GM12878 (cell line): ENCODE measurements around the gene CFAP61. TPM values are rescaled to one million over a fixed set of nuclear protein-coding genes. Genes with fewer than 3 reads are reported as not detected.

Source experiments
- ATAC-seq: fragments of 200-7000 bp; cut with Tn5 transposase; 3 replicates; pipeline ENCODE4 v1.9.1; 2020; ENCODE audit warnings: mild to moderate bottlenecking, moderate library complexity
- BruUV-seq: library from RNA; stranded (reverse); fragments of 400-500 nt; replicated peaks from 2 replicates; lab custom pipeline; 2021; lab: Mats Ljungman, UMichigan
- CTCF ChIA-PET: fragments of 300-600 bp; sonication (Branson Sonifier 250); formaldehyde crosslinking; extraction: SDS; loops from one replicate; lab custom pipeline; 2021; ENCODE audit warnings: inconsistent platforms; lab: Yijun Ruan, JAX
- POLR2A ChIA-PET: fragments of 350-600 bp; formaldehyde crosslinking; extraction: SDS; loops from one replicate; lab custom pipeline; 2021; ENCODE audit warnings: inconsistent platforms; lab: Charles Lee
- RAD21 ChIA-PET: fragments of 300-600 bp; sonication (Branson Sonifier 250); formaldehyde crosslinking; loops from one replicate; lab custom pipeline; 2023; ENCODE audit warnings: antibody characterized with exemption; ENCODE audit not compliant: unreplicated experiment; lab: Charles Lee
- SMC1A ChIA-PET: fragments of 300-600 bp; sonication (Branson Sonifier 250); formaldehyde crosslinking; loops from one replicate; lab custom pipeline; 2023; ENCODE audit not compliant: unreplicated experiment, uncharacterized antibody; lab: Charles Lee
- DNase-seq: peaks from one replicate; pipeline ENCODE4 v3.0.0-alpha.2; 2011; ENCODE audit warnings: low read depth, low spot score
- FAIRE-seq: peaks from 3 replicates; lab custom pipeline; 2011; peaks lifted over from hg19 to GRCh38; lab: Jason Lieb, UNC
- H2AFZ ChIP-seq: 2 replicates; pipeline ENCODE4 v1.6.0; 2011; ENCODE audit warnings: low read depth, low read length, control low read depth; ENCODE audit not compliant: control insufficient read depth
- H3K27ac ChIP-seq: 2 replicates; pipeline ENCODE4 v1.5.1; 2011; ENCODE audit warnings: control low read depth; ENCODE audit not compliant: control insufficient read depth, insufficient read depth
- H3K27me3 ChIP-seq, 2 experiments: replicated peaks in 1 of 2; 2 replicates each; pipeline versions ENCODE4 v1.6.0 to v1.6.1; 2011; ENCODE audit warnings: low read length in 1 of 2; ENCODE audit not compliant: control insufficient read depth in 2 of 2, insufficient read depth in 2 of 2
- H3K36me3 ChIP-seq, 2 experiments: 2 replicates each; pipeline ENCODE4 v1.5.1; 2011; ENCODE audit warnings: low read length in 1 of 2; ENCODE audit not compliant: control insufficient read depth in 2 of 2, insufficient read depth in 2 of 2
- H3K4me1 ChIP-seq: 2 replicates; pipeline ENCODE4 v1.6.1; 2011; ENCODE audit warnings: mild to moderate bottlenecking, low read length, moderate library complexity, mixed read lengths; ENCODE audit not compliant: control insufficient read depth, insufficient read depth
- H3K4me2 ChIP-seq: 2 replicates; pipeline ENCODE4 v1.6.0; 2011; ENCODE audit warnings: control low read depth; ENCODE audit not compliant: control insufficient read depth, insufficient read depth
- H3K4me3 ChIP-seq: fragments of 200-600 bp; sonication (generic); 2 replicates; pipeline ENCODE4 v1.5.1; 2016
- H3K79me2 ChIP-seq: 2 replicates; pipeline ENCODE4 v1.6.0; 2011; ENCODE audit warnings: low read length; ENCODE audit not compliant: control insufficient read depth, insufficient read depth
- H3K9ac ChIP-seq: 2 replicates; pipeline ENCODE4 v1.8.0; 2011; ENCODE audit warnings: low read length, control low read depth, mixed read lengths; ENCODE audit not compliant: control insufficient read depth, insufficient read depth
- H3K9me3 ChIP-seq: replicated peaks from 3 replicates; pipeline ENCODE4 v1.5.1; 2011; ENCODE audit warnings: mild to moderate bottlenecking, low read length; ENCODE audit not compliant: control insufficient read depth, insufficient read depth
- H4K20me1 ChIP-seq: 2 replicates; pipeline ENCODE4 v1.6.0; 2011; ENCODE audit not compliant: control insufficient read depth, insufficient read depth
- EGR1 ChIP-seq, 2 experiments: IDR thresholded peaks; 1 replicate in 1 of 2; 2 replicates in 1 of 2; pipeline ENCODE4 v1.6.1; 2011 to 2012; ENCODE audit warnings: low read depth in 2 of 2, low read length in 2 of 2, borderline replicate concordance in 1 of 2, mild to moderate bottlenecking in 1 of 2, moderate library complexity in 1 of 2
- FOXM1 ChIP-seq: IDR thresholded peaks from 2 replicates; pipeline ENCODE4 v1.6.1; 2012; ENCODE audit warnings: low read depth, mild to moderate bottlenecking, inconsistent platforms, low read length, moderate library complexity
- HCFC1 ChIP-seq: fragments of 150-350 bp; IDR thresholded peaks from 2 replicates; pipeline ENCODE4 v1.6.1; 2014; ENCODE audit warnings: low read length
- HDGF ChIP-seq: fragments of 450-650 bp; IDR thresholded peaks from 2 replicates; pipeline ENCODE4 v1.6.1; 2016; ENCODE audit warnings: antibody characterized with exemption
- MEF2B ChIP-seq: fragments of 450-650 bp; IDR thresholded peaks from 2 replicates; pipeline ENCODE4 v1.6.1; 2018; ENCODE audit warnings: mild to moderate bottlenecking, moderate library complexity; ENCODE audit not compliant: partially characterized antibody, poor library complexity, severe bottlenecking
- NKRF ChIP-seq: fragments of 450-650 bp; conservative IDR thresholded peaks from 2 replicates; pipeline ENCODE4 v1.6.1; 2017; ENCODE audit warnings: mild to moderate bottlenecking, moderate library complexity
- PRDM15 ChIP-seq: fragments of 450-650 bp; formaldehyde crosslinking; IDR thresholded peaks from 2 replicates; pipeline ENCODE4 v1.4.0; 2020; ENCODE audit warnings: mild to moderate bottlenecking, moderate library complexity
- RAD21 ChIP-seq: IDR thresholded peaks from 2 replicates; pipeline ENCODE4 v1.6.1; 2011; ENCODE audit warnings: mild to moderate bottlenecking, low read depth, low read length, moderate library complexity; ENCODE audit not compliant: insufficient read depth
- SMAD5 ChIP-seq: IDR thresholded peaks from 2 replicates; pipeline ENCODE4 v1.6.1; 2016; ENCODE audit warnings: antibody characterized with exemption, low read depth
- STAT3 ChIP-seq: IDR thresholded peaks from 2 replicates; pipeline ENCODE4 v1.6.1; 2011; ENCODE audit warnings: low read depth, low read length, improper control_type of control experiment
- ZBTB40 ChIP-seq: fragments of 450-650 bp; IDR thresholded peaks from 2 replicates; pipeline ENCODE4 v1.6.1; 2016; ENCODE audit warnings: mild to moderate bottlenecking, moderate library complexity, borderline replicate concordance
- WGBS: methylation state at CpG from one replicate; pipeline ENCODE4 v1.1.6; 2016; ENCODE audit warnings: low lambda C conversion rate; ENCODE audit not compliant: insufficient replicate concordance, insufficient coverage; ENCODE audit errors: missing lambda C conversion rate; 5-methylcytosine and 5-hydroxymethylcytosine counted together
- in situ Hi-C: fragments of 300-500 bp; cut with MboI; formaldehyde crosslinking; loops from 9 replicates; pipeline ENCODE4 v1.14.3; 2018; ENCODE audit warnings: mixed read lengths
- intact Hi-C: fragments of 100-400 bp; cut with micrococcal nuclease; formaldehyde crosslinking; loops from one replicate; pipeline ENCODE4 v1.14.2; 2022; ENCODE audit not compliant: unreplicated experiment
- polyA plus RNA-seq, 11 experiments: library from polyadenylated mRNA; depleted of rRNA in 4 of 11; unstranded in 6 of 11; stranded (reverse) in 5 of 11; fragments of >200 nt; fragmentation: Nextera tagmentation in 4 of 11; fragmentation: Illumina TruSeq in 1 of 11; extraction: Ambion mirVana in 4 of 11; extraction: Trizol in 1 of 11; gene quantifications; 1 replicate in 1 of 11; 2 replicates in 10 of 11; pipeline versions ENCODE4 v1.2.1 to v1.2.3, GENCODE V29; 2011 to 2016; ENCODE audit warnings: inconsistent platforms in 2 of 11, missing spikeins in 2 of 11, low read depth in 1 of 11
- total RNA-seq, 4 experiments: library from RNA; depleted of rRNA in 3 of 4; stranded (reverse); fragments of >200 nt in 3 of 4; fragmentation: Illumina TruSeq in 1 of 4; extraction: Trizol in 1 of 4; gene quantifications; 2 replicates each; pipeline versions ENCODE4 v1.2.1 to v1.2.3, GENCODE V29; 2013 to 2021

Gene CFAP61
- total and polyA plus RNA-seq, 10 of the 15 experiments (the other 5 are each of a cell fraction or from before 2014, with no cell fraction given), result 0.11 to 0.41 (median 0.24) TPM; not detected in 7

- TF ChIP-seq SMAD5 (no peak), NKRF (no peak), STAT3 (no peak), EGR1 (IDR thresholded peaks at IDR 0.05; ENCODE audit: borderline replicate concordance in 1 of 2, low read depth in 2 of 2, low read length in 2 of 2) (no peak), RAD21 (no peak), HCFC1 (no peak), PRDM15 (CRISPR knock-in tag) (no peak), FOXM1 (no peak), ZBTB40 (no peak), MEF2B (no peak), HDGF (no peak)
- no peak overlapping the region for H2AFZ ChIP-seq
- H3K4me2 ChIP-seq, result no peak overlapping the region
- no peaks in the 10 kb centered on the region for H3K79me2 ChIP-seq
- H3K36me3 ChIP-seq, result no peaks in the 10 kb centered on the region
- ChIA-PET CTCF (interaction anchor here (1.0 to 1.6 kb wide), 4 partner anchors 8 to 505 kb away, joined by 3 to 6 read pairs (median 4); no protein-coding TSS in a partner anchor), POLR2A (no interaction called here), RAD21 (interaction anchor here (1.4 to 2.4 kb wide), 2 partner anchors 148 to 505 kb away, joined by 3 to 7 read pairs; no protein-coding TSS in a partner anchor), SMC1A (interaction anchor here (0.8 to 1.2 kb wide), 2 partner anchors 148 to 151 kb away, joined by 3 to 4 read pairs; no protein-coding TSS in a partner anchor)
- FAIRE-seq (no peak), ATAC-seq (no peak), DNase-seq (no peak)
- WGBS, result 44% methylated on average over 4 of the region's 4 CpGs
- in situ Hi-C loops, result no loop called here
- H3K4me3 ChIP-seq, result no peak overlapping the region
- no peaks in the 10 kb centered on the region for H3K4me1 ChIP-seq
- intact Hi-C loops, result loop anchor here (10.0 kb wide), 2 partner anchors 276 to 506 kb away; partner anchors contain the start of gene INSM1
- H3K9ac ChIP-seq, result no peak overlapping the region
- no TSS peak for BruUV-seq
- H3K27ac ChIP-seq, result no peak overlapping the region
- no peaks in the 10 kb centered on the region for H4K20me1 ChIP-seq
- no peaks in the 10 kb centered on the region for H3K9me3 ChIP-seq
- H3K27me3 ChIP-seq, result no peaks in the 10 kb centered on the region; a peak in 2 of 4 replicates
Measured at GRCh38 chr20:20089018-20089417, 36.7 kb downstream of the CFAP61 start.
